Occipital lobe (tissue), 3 donors: ENCODE data around the gene EFCAB3. TPM values are rescaled to one million over a fixed set of nuclear protein-coding genes. Genes with fewer than 3 reads are reported as not detected.
"Not testable (repeated sequence)": the region's sequence is repeated elsewhere in the genome, so short reads cannot be mapped to it uniquely, and the experiment has no call there.

Experiments used
- DNase-seq: peaks from one replicate; lab custom pipeline; 2025; lab: John Stamatoyannopoulos, UW
- small RNA-seq: library from RNA; depleted of rRNA; stranded (forward); fragments of <200 nt; gene quantifications from one replicate; pipeline ENCODE3, GENCODE V24; 2014
- total RNA-seq: library from RNA; depleted of rRNA; stranded (reverse); fragments of >200 nt; gene quantifications from one replicate; pipeline ENCODE4 v1.2.3, GENCODE V29; 2014

Gene EFCAB3
- total RNA-seq, 1 donor from 2014 or later: not detected

GRCh38 chr17:62464422-62464821 lies 84.1 kb downstream of the EFCAB3 start:
- not testable (repeated sequence) for DNase-seq

- DNase-seq: not testable (repeated sequence)
Observed at GRCh38 chr17:62465271-62465670, 84.9 kb downstream of the EFCAB3 start.

Small RNA genes within 50 kb of the gene (small RNA-seq; reads per million reads assigned to genes)
- not detected for gene RNU7-52P

Other genes starting within 250 kb of the EFCAB3 start
- 42.3 TPM for gene METTL2A, start 43.3 kb downstream of the EFCAB3 start, total RNA-seq
- gene TLK2, start 98.3 kb downstream of the EFCAB3 start, total RNA-seq: 63.5 TPM
- gene MRC2, start 247.1 kb downstream of the EFCAB3 start, total RNA-seq: 26.2 TPM